Testis (tissue), 2 donors: ENCODE measurements around the gene TRAK1.

Experiments used
- POLR2A ChIP-seq: fragments of 450-650 bp; IDR thresholded peaks from one replicate; pipeline ENCODE4 v1.6.1; 2017; ENCODE audit warnings: antibody characterized with exemption, mild to moderate bottlenecking, moderate library complexity
- TF ChIP-seq, protein P1 (sequence below), 3 experiments: fragments of 450-650 bp in 2 of 3; fragments of 200-600 bp in 1 of 3; sonication (generic) in 1 of 3; IDR thresholded peaks; one replicate each; pipeline ENCODE4 v1.5.1; 2016 to 2019; ENCODE audit warnings: antibody characterized with exemption in 3 of 3, mild to moderate bottlenecking in 2 of 3, moderate library complexity in 1 of 3

DNA sequence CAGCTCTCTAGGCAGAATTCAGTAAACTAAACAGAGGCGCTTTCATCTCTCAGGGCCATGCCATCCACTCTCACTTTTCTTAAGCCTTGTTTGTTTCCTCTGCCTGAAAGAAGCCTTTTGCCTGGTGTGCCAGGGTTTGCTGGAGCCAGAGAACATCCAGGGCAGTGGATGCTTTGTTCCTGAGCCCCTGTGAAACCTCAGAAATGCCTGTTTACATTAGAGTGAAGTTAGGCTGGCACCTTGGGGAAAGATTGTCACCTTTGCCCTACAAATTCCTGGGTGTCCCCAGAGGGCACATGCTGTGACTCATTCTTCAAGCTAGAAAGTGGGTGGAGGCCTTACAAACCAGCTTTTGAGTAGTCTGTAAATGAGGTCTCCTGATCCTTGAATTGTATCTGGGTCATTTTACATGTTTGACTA is 10.7 kb upstream of the TRAK1 start:
- TF ChIP-seq, protein P1, sequence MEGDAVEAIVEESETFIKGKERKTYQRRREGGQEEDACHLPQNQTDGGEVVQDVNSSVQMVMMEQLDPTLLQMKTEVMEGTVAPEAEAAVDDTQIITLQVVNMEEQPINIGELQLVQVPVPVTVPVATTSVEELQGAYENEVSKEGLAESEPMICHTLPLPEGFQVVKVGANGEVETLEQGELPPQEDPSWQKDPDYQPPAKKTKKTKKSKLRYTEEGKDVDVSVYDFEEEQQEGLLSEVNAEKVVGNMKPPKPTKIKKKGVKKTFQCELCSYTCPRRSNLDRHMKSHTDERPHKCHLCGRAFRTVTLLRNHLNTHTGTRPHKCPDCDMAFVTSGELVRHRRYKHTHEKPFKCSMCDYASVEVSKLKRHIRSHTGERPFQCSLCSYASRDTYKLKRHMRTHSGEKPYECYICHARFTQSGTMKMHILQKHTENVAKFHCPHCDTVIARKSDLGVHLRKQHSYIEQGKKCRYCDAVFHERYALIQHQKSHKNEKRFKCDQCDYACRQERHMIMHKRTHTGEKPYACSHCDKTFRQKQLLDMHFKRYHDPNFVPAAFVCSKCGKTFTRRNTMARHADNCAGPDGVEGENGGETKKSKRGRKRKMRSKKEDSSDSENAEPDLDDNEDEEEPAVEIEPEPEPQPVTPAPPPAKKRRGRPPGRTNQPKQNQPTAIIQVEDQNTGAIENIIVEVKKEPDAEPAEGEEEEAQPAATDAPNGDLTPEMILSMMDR (IDR thresholded peaks at IDR 0.05), result no peak
- TF ChIP-seq POLR2A, result no peak
